Stimulated activated CD8-positive, alpha-beta memory T cell treated with anti-CD3 and anti-CD28 coated beads, Interleukin-12 subunit alpha, Interleukin-12 subunit beta, amount 100 ng/mL, for 4 hours (primary cell): ENCODE data around the gene MT1X.
A peak's percentile ranks its signal among the peaks of the same experiment; 100 is the strongest.
"Not testable (repeated sequence)": the region's sequence is repeated elsewhere in the genome, so short reads cannot be mapped to it uniquely, and the experiment has no call there.

Source experiments
- DNase-seq: peaks from one replicate; pipeline ENCODE4 v3.0.0-alpha.2; 2020; ENCODE audit warnings: low read depth

MT1X gene

DNA sequence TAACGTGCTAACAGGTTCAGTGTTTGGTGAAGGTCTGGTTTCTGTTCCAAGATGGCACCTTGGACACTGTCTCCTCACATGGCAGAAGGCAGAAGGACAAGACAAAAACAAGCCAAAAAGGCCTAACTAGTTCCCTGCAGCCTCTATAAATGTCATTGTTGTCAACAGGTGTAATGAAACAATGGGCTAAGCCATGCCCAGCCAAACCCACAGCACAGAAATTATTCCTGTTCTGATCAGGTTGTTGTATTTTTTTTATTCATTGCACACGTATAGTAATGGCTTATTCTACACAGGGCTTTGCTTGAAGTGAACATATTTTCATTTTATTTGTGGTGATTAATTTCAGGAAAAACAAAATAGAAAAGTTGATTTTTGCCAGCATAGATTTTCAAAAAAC, 31.5 kb downstream of the MT1X start:
- DNase-seq, result no peak

DNA sequence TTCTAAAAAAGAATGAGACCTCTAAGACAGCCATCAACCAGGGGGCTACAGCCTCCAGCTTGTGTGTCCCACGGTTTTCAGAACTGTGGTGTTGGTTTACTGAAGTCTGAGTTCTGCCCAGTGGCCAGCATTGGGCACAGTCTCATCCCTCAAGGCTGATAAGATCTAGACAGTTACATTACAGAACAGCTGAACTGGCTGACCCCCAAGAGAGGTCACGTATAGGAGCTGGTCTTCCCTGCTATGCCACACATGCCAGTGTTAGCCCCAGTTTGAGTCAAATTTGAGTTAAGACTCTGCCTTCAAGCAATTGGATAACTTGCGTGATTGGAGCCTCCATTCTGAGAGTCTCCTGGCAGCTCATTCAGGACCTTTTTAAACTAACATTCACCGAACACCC, 32.9 kb downstream of the MT1X start:
- DNase-seq, result no peak

DNA sequence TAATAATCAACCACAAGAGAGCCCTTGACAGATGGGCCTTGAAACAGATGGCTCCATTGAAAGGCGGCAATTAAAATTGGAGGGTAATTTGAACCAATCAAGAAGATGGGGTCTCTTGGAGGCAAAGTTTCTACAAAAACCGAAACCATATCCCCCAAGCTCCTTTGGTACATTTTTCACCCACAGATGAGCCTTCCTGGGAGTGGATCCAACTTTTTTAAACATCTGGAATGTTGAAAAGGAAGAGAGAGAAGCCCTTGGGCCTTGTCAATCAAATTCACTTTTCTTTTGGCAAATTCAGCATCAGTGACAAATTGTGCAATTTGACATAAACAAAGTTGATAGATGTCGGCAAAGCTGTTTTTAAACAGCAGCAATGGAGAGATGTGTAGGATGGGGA, 34.5 kb downstream of the MT1X start:
- no peak for DNase-seq

DNA sequence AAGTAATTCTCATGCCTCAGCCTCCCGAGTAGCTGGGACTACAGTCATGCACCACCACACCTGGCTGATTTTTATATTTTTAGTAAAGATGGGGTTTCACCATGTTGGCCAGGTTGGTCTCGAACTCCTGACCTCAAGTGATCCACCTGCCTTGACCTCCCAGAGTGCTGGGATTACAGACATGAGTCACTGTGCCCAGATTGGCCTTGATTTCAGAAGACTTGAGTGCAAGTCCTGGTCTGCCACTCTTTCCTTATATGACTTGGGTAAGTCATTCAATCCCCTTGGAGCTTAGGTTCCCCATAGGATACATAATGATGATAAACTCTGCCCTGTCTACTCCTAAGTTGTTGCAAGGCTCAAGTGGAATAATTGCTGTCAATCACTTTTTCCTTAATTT, 35.3 kb downstream of the MT1X start:
- DNase-seq, result not testable (repeated sequence)

DNA sequence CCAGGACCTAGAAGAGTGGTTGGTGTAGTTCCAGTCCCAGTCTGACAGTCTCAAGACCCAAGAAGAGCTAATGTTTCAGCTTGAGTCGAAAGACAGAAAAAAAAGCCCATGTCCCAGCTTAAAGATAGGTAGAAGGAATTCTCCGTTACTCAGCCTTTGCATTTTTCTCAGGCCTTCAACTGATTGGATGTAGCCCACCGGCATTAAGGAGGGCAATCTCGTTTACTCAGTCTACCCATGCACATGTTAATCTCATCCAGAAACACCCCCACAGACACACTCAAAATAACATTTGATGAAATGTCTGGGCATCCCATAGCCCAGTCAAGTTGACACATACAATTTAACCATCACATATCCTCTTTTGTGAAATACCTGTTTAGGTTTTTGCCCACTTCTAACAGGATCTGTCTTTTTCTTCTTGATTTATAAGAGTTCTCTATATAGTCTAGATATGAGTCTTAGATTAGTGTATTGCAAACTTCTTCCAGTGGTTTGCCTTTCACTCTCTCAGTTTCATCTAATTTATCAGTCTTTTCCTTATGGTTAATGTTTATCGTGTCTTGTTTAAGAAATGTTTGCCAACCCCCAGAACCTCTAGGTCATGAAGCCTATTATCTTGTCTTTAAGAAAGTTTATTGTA, 40.1 kb downstream of the MT1X start:
- DNase-seq, result no peak

DNA sequence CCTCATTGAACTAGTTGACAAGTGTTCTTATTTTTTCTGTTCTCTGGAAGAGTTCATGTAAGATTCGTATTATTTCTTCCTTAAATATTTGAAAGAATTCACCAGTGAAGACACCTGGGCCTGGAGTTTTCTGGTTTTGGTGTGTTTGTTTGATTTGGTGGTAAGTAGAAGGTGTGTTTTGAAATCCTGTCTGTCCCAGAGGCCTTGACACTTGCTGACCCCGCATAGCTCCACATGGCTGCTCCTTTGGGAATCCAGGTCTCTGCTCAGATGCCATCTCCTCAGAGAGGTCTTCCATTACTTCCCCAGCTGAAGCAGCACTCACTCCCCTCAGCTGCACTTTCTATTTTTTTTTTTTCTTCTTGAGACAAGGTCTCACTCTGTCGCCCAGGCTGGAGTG, 41.9 kb downstream of the MT1X start:
- DNase-seq, result no peak

DNA sequence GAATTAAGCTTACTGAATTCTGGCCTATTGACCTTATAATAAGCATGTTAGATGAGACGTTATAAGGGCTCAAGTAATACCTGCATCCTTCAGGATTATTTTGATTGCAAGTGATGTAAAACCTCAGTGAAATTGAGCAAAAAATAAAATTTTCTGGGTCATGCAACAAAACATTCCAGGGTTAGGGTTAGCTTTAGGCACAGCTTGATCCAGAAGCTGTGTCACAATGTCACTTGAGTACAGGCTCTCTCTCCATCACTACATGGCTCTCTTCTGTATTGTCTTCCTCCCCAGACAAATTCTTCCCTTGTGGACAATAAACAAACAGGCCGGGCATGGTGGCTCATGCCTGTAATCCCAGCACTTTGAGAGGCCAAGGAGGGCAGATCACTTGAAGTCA, 44.0 kb downstream of the MT1X start:
- no peak for DNase-seq

DNA sequence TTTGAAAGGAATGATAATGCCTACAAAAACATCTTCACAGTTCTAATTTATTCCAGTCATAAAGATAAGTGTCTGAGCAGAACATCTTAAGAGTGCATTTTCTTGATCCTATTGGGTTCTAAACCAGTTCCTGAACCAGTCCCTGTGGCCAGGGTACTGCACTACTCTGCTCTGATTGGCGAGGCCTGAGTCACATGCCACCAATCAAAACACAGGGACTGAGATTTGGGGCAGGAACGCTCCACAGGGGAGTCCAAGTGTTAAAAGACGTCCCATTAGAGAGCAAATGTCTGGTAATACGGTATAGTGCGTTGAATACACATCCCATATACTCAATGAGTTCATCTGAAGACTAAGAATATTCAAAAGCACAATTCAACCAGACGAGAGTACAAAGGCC, 44.7 kb downstream of the MT1X start:
- no peak for DNase-seq

DNA sequence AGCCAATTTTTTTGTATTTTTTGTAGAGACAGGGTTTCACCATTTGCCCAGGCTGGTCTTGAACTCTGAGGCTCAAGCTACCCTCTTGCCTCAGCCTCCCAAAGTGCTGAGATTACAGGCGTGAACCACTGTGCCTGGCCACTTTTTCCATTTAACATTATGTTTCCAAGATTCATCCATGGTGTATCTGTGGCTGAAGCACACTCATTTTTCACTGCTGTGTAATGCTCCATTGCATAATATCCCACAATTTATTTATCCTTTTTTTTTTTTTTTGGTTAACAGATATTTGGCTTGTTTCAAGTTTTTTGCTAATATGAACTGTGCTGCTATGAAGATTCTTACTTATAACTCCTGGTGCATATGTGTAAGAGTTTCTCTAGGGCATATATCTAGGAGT, 45.8 kb downstream of the MT1X start:
- no peak for DNase-seq

DNA sequence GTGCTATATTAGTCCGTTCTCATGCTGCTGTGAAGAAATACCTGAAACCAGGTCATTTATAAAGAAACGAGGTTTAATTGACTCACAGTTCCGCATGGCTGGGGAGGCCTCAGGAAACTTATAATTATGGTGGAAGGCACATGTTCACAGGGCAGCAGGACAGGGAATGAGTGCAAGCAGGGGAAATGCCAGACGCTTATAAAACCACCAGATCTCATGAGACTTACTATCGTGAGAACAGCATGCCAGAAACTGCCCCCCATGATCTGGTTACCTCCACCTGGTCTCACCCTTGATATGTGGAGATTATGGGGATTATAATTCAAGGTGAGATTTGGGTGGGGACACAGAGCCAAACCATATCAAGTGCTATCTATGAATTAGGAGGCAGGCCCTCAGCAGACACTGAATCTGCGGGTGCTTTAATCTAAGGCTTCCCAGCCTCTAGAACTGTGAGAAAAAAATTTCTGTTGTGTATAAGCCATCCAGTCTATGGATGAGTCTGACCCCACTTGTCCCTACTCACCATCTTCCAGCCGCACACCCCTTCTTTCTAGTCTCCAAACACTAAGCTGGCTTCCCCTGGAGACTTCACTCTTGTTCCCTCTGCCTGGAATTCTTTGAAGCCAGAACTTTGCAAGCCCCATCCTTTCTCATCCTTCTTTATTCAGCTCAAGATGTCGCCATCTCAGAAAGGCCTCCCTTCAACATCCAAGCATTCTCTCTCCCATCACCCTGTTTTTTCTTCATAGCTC, 46.9 kb downstream of the MT1X start:
- no peak for DNase-seq

DNA sequence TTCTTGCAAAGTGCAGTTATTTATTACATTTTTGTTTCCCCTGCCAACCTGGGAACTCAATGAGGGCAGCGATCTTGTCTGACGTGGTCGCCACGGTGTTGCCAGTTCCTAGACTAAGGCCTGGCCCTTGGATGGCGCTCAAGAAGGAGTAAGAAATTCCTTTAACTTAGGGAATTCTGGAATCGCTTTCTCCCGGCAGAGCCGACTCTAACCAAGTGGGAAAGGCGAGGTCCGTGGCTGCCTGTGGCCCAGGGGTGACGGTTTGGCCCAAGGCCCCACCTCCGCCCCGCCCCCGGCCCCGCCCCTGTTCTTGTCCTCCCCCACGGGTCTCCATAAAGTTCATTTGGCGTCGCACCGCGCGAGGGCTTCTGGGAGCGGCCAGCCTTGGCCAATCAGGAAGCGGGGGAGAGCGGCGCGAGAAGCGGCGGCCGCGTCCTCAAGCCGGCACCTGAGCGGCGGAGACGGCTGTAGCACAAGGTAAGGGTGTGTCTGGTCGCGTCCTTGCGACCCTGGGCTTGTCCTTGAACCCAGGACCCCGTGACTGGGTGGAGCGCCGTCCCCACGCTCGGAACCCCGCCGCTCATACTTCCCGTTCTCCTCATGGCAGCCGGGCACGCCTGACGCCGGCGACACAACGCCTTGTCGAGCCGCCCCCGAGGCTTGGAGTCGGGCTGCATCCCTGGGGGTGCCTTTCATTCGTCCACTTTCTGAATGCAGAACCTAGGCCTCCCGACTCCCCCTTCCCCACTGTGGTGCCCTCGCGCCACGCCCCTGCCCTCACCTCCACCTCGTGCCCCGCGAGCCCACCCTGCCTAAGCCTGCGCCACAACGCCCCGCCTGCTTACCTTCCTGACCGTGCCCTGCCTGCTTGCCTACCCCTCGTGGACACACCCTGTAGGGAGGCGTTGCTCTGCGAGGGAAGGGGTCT, 47.7 kb downstream of the MT1X start, which contains the start of gene NUP93:
Gene NUP93, plus strand, starts transcription at position 395 of the 928 bp plus-strand sequence. CDS start 18,119 bp downstream, outside the sequence.
- peak; percentile 76 for DNase-seq

DNA sequence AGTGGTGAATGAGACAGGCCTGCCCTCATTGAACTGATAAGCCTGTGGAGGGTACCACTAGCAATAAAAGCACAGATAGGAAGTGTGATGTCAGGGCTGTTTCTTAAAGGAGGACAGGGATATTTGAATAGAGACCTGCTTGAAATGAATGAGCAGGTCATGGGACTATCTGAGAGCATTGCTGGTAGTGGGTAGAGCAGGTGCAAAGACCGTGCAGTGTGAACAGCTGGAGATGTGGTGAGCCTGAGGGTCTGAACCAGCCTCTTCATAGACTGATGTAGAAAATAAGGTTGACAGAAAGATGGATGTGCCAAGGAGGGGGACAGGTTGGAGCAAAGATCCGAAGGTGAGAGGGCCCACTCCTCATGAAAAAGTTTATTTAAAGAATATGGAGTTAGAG, 50.1 kb downstream of the MT1X start:
- no peak for DNase-seq

DNA sequence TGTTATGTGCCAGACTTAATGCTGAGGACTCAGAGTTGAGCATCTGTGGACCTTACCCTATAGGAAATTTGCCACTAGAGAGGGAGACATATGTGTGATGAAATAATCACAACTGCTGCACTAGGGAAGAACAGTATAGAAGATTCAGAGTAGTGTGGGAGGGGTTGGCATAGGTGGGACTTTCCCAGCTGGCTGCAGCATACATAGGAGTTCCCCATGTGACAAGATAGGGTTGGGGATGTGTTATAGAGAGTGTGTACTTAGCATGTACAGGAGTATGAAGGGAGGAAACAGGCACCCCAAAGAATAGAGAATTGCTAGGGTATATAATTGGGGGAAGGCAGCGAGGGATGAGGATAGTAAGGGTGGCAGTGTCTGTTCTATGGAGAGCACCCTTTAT, 50.6 kb downstream of the MT1X start:
- no peak for DNase-seq
